HCT116 (cell line): ENCODE data around the gene PCDHGA1. TPM values are rescaled to one million over a fixed set of nuclear protein-coding genes. Genes with fewer than 3 reads are reported as not detected.

Experiments used
- ATAC-seq: fragments of 200-7000 bp; cut with Tn5 transposase; 2 replicates; pipeline ENCODE4 v1.9.1; 2020; ENCODE audit warnings: mild to moderate bottlenecking, moderate library complexity
- BruUV-seq: library from RNA; stranded (reverse); fragments of 400-500 nt; replicated peaks from 2 replicates; lab custom pipeline; 2021; lab: Mats Ljungman, UMichigan
- CTCF ChIA-PET: fragments of 300-600 bp; sonication (Branson Sonifier 250); formaldehyde crosslinking; loops from one replicate; lab custom pipeline; 2021; ENCODE audit warnings: antibody characterized with exemption; lab: Charles Lee
- POLR2A ChIA-PET: fragments of 300-600, 350-600 bp; sonication (Branson Sonifier 250); formaldehyde crosslinking; loops from one replicate; lab custom pipeline; 2021; ENCODE audit warnings: antibody characterized with exemption; lab: Charles Lee
- RAD21 ChIA-PET, 2 experiments: fragments of 300-600 bp; sonication (Branson Sonifier 250); formaldehyde crosslinking; loops; one replicate each; lab custom pipeline; 2023; ENCODE audit warnings: low total read pairs in 2 of 2; ENCODE audit not compliant: uncharacterized antibody in 2 of 2, unreplicated experiment in 2 of 2, low non-redundant PET in 1 of 2; lab: Charles Lee
- DNase-seq: peaks from one replicate; pipeline ENCODE4 v3.0.0-alpha.2; 2010; ENCODE audit warnings: low read depth, low spot score
- H2AFZ ChIP-seq: fragments of 200-600 bp; shearing (Covaris generic), sonication (generic); 2 replicates; pipeline ENCODE4 v1.6.1; 2017; ENCODE audit warnings: low read depth, mixed run types, mixed read lengths, antibody characterized with exemption, low read length; ENCODE audit not compliant: poor library complexity, severe bottlenecking
- H3K27ac ChIP-seq: 2 replicates; pipeline ENCODE4 v1.5.1; 2012; ENCODE audit warnings: low read depth, low read length
- H3K27me3 ChIP-seq: fragments of 200-600 bp; sonication (generic); 2 replicates; pipeline ENCODE4 v1.6.1; 2016; ENCODE audit warnings: mixed run types, low read length, mixed read lengths; ENCODE audit not compliant: insufficient read depth
- H3K36me3 ChIP-seq, 2 experiments: fragments of 200-500 bp in 1 of 2; fragments of 200-600 bp in 1 of 2; sonication (Bioruptor generic) in 1 of 2; sonication (generic) in 1 of 2; 2 replicates each; pipeline versions ENCODE4 v1.5.1 to v1.6.1; 2014 to 2016; ENCODE audit warnings: low read length in 2 of 2, inconsistent platforms in 1 of 2, mixed read lengths in 1 of 2, mixed run types in 1 of 2; ENCODE audit not compliant: insufficient read depth in 2 of 2, control insufficient read depth in 1 of 2
- H3K4me1 ChIP-seq, 2 experiments: fragments of 200-600 bp in 1 of 2; sonication (generic) in 1 of 2; 2 replicates each; pipeline versions ENCODE4 v1.5.1 to v1.6.1; 2012 to 2017; ENCODE audit warnings: low read length in 2 of 2, inconsistent platforms in 1 of 2, mild to moderate bottlenecking in 1 of 2, mixed read lengths in 1 of 2, mixed run types in 1 of 2, moderate library complexity in 1 of 2; ENCODE audit not compliant: insufficient read depth in 2 of 2, control insufficient read depth in 1 of 2
- H3K4me2 ChIP-seq: fragments of 200-600 bp; sonication (generic); 2 replicates; pipeline ENCODE4 v1.6.1; 2017; ENCODE audit warnings: mixed run types, low read length, mixed read lengths
- H3K4me3 ChIP-seq, 2 experiments: fragments of 200-600 bp in 1 of 2; sonication (generic) in 1 of 2; replicated peaks in 1 of 2; 2 replicates each; pipeline ENCODE4 v1.5.1; 2011 to 2016; ENCODE audit warnings: low read length in 2 of 2, control low read depth in 1 of 2, low read depth in 1 of 2, mild to moderate bottlenecking in 1 of 2, mixed read lengths in 1 of 2, mixed run types in 1 of 2
- H3K79me2 ChIP-seq: fragments of 200-600 bp; sonication (generic); 2 replicates; pipeline ENCODE4 v1.6.1; 2017; ENCODE audit warnings: mild to moderate bottlenecking, mixed run types, low read length, moderate library complexity, mixed read lengths; ENCODE audit not compliant: insufficient read depth
- H3K9ac ChIP-seq: fragments of 200-600 bp; sonication (generic); 2 replicates; pipeline ENCODE4 v1.6.1; 2016; ENCODE audit warnings: low read length, mixed read lengths
- H3K9me2 ChIP-seq: fragments of 200-600 bp; sonication (generic), shearing (Covaris generic); 2 replicates; pipeline ENCODE4 v1.6.1; 2017; ENCODE audit warnings: mixed run types, mild to moderate bottlenecking, moderate library complexity; ENCODE audit not compliant: insufficient read depth
- H3K9me3 ChIP-seq, 2 experiments: fragments of 200-500 bp in 1 of 2; fragments of 200-600 bp in 1 of 2; sonication (Bioruptor generic) in 1 of 2; sonication (generic) in 1 of 2; 2 replicates each; pipeline ENCODE4 v1.6.1; 2014 to 2017; ENCODE audit warnings: low read length in 2 of 2, mixed read lengths in 2 of 2, inconsistent platforms in 1 of 2, low read depth in 1 of 2, mild to moderate bottlenecking in 1 of 2, mixed run types in 1 of 2, moderate library complexity in 1 of 2; ENCODE audit not compliant: control insufficient read depth in 1 of 2, insufficient read depth in 1 of 2
- H4K20me1 ChIP-seq: fragments of 200-600 bp; sonication (generic), shearing (Covaris generic); 2 replicates; pipeline ENCODE4 v1.6.1; 2017; ENCODE audit warnings: mixed run types, mild to moderate bottlenecking, moderate library complexity; ENCODE audit not compliant: insufficient read depth
- ATF3 ChIP-seq: IDR thresholded peaks from 2 replicates; pipeline ENCODE4 v1.6.1; 2012
- CEBPB ChIP-seq: IDR thresholded peaks from 2 replicates; pipeline ENCODE4 v1.6.1; 2012; ENCODE audit warnings: low read depth
- CTCF ChIP-seq, 3 experiments: fragments of 200-600 bp in 1 of 3; sonication (generic) in 1 of 3; IDR thresholded peaks in 2 of 3; conservative IDR thresholded peaks in 1 of 3; 2 replicates each; pipeline ENCODE4 v1.5.1; 2012 to 2017; ENCODE audit warnings: low read depth in 2 of 3, low read length in 2 of 3, antibody characterized with exemption in 1 of 3, borderline replicate concordance in 1 of 3, control low read depth in 1 of 3, mild to moderate bottlenecking in 1 of 3, mixed read lengths in 1 of 3, mixed run types in 1 of 3, moderate library complexity in 1 of 3; ENCODE audit not compliant: insufficient read depth in 1 of 3
- EGR1 ChIP-seq: IDR thresholded peaks from 2 replicates; pipeline ENCODE4 v1.6.1; 2012; ENCODE audit warnings: low read depth
- EZH2 ChIP-seq: fragments of 200-600 bp; sonication (generic); IDR thresholded peaks from 2 replicates; pipeline ENCODE4 v1.6.1; 2017; ENCODE audit warnings: antibody characterized with exemption, mixed run types
- EZH2phosphoT487 ChIP-seq: fragments of 200-600 bp; IDR thresholded peaks from 2 replicates; pipeline ENCODE4 v1.6.1; 2018; ENCODE audit warnings: antibody characterized with exemption, borderline replicate concordance
- FOSL1 ChIP-seq: IDR thresholded peaks from 2 replicates; pipeline ENCODE4 v1.6.1; 2012; ENCODE audit warnings: low read depth
- JUND ChIP-seq: IDR thresholded peaks from 2 replicates; pipeline ENCODE4 v1.6.1; 2012
- POLR2A ChIP-seq: IDR thresholded peaks from 2 replicates; pipeline ENCODE4 v1.7.0; 2011; ENCODE audit warnings: borderline replicate concordance; ENCODE audit not compliant: insufficient read depth, insufficient read length; ENCODE audit errors: extremely low read depth
- POLR2AphosphoS5 ChIP-seq: IDR thresholded peaks from 2 replicates; pipeline ENCODE4 v1.6.1; 2011; ENCODE audit warnings: mild to moderate bottlenecking, low read depth, low read length, moderate library complexity
- RAD21 ChIP-seq: IDR thresholded peaks from 2 replicates; pipeline ENCODE4 v1.6.1; 2012; ENCODE audit warnings: low read depth, mild to moderate bottlenecking
- SIN3A ChIP-seq: IDR thresholded peaks from 2 replicates; pipeline ENCODE4 v1.6.1; 2012; ENCODE audit warnings: low read depth
- SRF ChIP-seq: IDR thresholded peaks from 2 replicates; pipeline ENCODE4 v1.6.1; 2012; ENCODE audit warnings: low read depth
- TCF7L2 ChIP-seq: IDR thresholded peaks from 2 replicates; pipeline ENCODE4 v1.7.0; 2011; ENCODE audit warnings: borderline replicate concordance, inconsistent platforms; ENCODE audit not compliant: insufficient read depth, insufficient read length; ENCODE audit errors: extremely low read depth
- YY1 ChIP-seq: IDR thresholded peaks from 2 replicates; pipeline ENCODE4 v1.6.1; 2011; ENCODE audit warnings: low read length, low read depth, moderate library complexity, mild to moderate bottlenecking; ENCODE audit not compliant: insufficient replicate concordance; ENCODE audit errors: extremely low read depth
- ZBTB33 ChIP-seq: IDR thresholded peaks from 2 replicates; pipeline ENCODE4 v1.6.1; 2011; ENCODE audit warnings: mild to moderate bottlenecking, low read length, moderate library complexity; ENCODE audit not compliant: insufficient replicate concordance; ENCODE audit errors: extremely low read depth
- ZFX ChIP-seq: fragments of 450-650 bp; IDR thresholded peaks from 2 replicates; pipeline ENCODE4 v1.6.1; 2017
- ZNF274 ChIP-seq: fragments of 200-500 bp; sonication (Bioruptor generic); IDR thresholded peaks from 2 replicates; pipeline ENCODE4 v1.6.1; 2014; ENCODE audit warnings: mild to moderate bottlenecking, low read depth, low read length, inconsistent platforms
- intact Hi-C: fragments of 100-400 bp; cut with micrococcal nuclease; formaldehyde crosslinking; loops from 2 replicates; pipeline ENCODE4 v1.10.0; 2022
- total RNA-seq: library from RNA; stranded (reverse); gene quantifications from one replicate; pipeline ENCODE4 v1.2.1, GENCODE V29; 2021; ENCODE audit not compliant: unreplicated experiment

PCDHGA1 gene
- total RNA-seq, 1 experiment from 2014 or later: 0.05 TPM

- no TSS peak for BruUV-seq
- no peak for TF ChIP-seq ZNF274
- no peak for TF ChIP-seq ATF3
- TF ChIP-seq EZH2phosphoT487: no peak
- no peak for TF ChIP-seq EZH2
- no peak for TF ChIP-seq TCF7L2
- no peak for TF ChIP-seq SRF
- no peak for TF ChIP-seq SIN3A
- no peak for TF ChIP-seq FOSL1
- TF ChIP-seq ZBTB33: no peak
- TF ChIP-seq ZFX: no peak
- TF ChIP-seq POLR2A: no peak
- no peak for TF ChIP-seq CEBPB
- no peak for TF ChIP-seq POLR2AphosphoS5
- TF ChIP-seq EGR1: no peak
- no peak for TF ChIP-seq YY1
- TF ChIP-seq RAD21: no peak
- no peak for TF ChIP-seq JUND
- TF ChIP-seq CTCF (IDR thresholded peaks at IDR 0.05 in 2 of 3, conservative IDR thresholded peaks at IDR 0.05 in 1 of 3; ENCODE audit: borderline replicate concordance in 1 of 3, insufficient read depth in 1 of 3, low read depth in 2 of 3, low read length in 2 of 3): no peak
- TF ChIP-seq, all 23 proteins: peak for 0
- H3K9me2 ChIP-seq: no peaks in the 10 kb centered on the region
- ChIA-PET POLR2A (no interaction called here), CTCF (interaction anchor here (1.5 to 2.8 kb wide), 3 partner anchors 8 to 113 kb away, joined by 5 to 37 read pairs (median 6); partner anchors contain the start of genes PCDHGA10 and PCDHGA11), RAD21 (no interaction called here)
- no peaks in the 10 kb centered on the region for H3K27me3 ChIP-seq
- peaks cover 6% of the 10 kb centered on the region; the same call in 1 of the 2 replicates for H3K79me2 ChIP-seq
- no peak overlapping the region for H3K4me2 ChIP-seq
- H4K20me1 ChIP-seq: no peaks in the 10 kb centered on the region
- H3K4me3 ChIP-seq: no peak overlapping the region
- ATAC-seq (no peak), DNase-seq (no peak)
- H3K9me3 ChIP-seq: no peaks in the 10 kb centered on the region
- H3K4me1 ChIP-seq: peaks cover 28 to 45% of the 10 kb centered on the region in 2 experiments
- H3K27ac ChIP-seq: no peak overlapping the region
- no peak overlapping the region for H2AFZ ChIP-seq
- intact Hi-C loops: loop anchor here (2.0 kb wide), 1 partner anchor 205 kb away; the partner anchor contains the start of gene TAF7
- H3K36me3 ChIP-seq: peaks cover 6 to 50% of the 10 kb centered on the region in 2 experiments; a peak in 3 of 4 replicates
- no peak overlapping the region for H3K9ac ChIP-seq
Observed at GRCh38 chr5:141525653-141526052, 195.3 kb downstream of the PCDHGA1 start.
